Activated T-cell treated with anti-CD3 and anti-CD28 coated beads, Interleukin-2, amount 50 U/mL, for 1 hour (primary cell): ENCODE measurements around the gene USH2A.

Source experiments
- DNase-seq: peaks from one replicate; pipeline ENCODE4 v3.0.0-alpha.2; 2020

USH2A gene

DNA sequence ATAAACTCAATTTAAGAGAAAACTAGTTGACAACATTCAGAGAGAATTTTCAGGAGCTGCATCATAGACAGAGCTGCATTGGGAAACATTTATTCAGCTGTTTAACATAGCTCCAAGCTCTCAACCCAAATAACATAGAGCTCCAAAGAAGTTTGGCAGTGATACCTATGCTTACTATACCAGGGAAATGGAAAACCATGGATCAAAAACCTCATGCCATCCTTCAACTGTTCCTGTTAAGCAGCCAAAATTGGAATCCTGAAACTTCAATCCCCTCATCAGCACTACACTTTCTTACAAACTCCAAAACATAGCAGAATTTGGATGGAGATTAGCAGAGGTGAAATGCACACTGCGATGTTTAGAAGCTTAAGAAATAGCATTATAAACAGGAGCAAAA lies 164.4 kb downstream of the USH2A start:
- no peak for DNase-seq

DNA sequence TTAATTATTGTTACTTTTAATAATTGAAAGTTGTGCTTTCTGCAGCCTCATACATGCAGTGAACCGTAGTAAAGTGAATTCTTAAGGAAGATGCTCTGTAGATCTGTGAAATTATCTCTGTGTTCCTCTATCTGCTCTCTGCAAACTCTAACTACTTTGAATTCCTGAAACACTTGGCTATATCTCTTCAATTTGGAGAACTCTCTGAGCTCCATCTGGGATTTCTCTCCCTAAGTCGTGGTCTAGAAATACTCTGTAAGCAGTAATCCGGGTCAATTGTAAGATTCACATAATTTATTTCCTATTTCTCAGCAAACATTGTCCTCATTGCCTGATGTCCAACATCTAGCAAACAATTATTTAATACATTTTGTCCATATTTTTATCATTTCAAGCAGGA lies 164.9 kb downstream of the USH2A start:
- DNase-seq: no peak

DNA sequence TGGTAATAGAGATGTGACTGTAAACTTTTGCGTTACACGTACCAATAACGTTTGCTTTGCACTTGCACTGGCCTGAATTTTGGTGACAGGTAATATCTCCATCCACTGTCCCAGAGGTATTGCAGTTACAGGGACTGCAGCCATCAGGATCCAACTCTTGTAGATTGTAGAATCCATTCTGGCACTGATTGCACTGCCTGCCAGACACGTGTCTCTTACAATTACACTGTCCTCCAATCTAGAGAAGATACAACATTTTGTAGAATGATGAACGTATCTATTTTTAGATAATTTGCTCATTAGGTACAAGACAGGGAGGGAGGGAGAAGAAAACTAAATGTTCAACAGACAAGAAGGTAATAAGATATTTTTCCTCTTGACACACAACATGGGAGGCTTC lies 172.4 kb downstream of the USH2A start:
- no peak for DNase-seq

DNA sequence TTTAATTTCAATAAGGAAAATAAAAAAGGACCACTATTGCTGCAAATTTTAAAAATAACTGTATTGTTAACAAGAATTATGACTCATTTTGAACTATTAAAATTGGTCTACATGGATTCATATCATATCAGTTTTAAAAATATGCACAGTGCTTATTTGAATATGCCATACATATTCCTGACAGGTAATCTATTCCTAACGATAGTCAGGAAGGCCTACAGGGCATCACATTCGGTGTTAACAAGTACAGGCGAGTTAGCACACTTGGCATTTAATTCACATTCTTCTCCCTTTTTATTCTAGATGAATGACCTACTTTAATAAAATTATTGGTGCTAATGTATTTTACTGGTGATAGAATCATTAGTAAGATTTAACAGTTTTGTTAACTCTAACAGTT lies 174.6 kb downstream of the USH2A start:
- no peak for DNase-seq

DNA sequence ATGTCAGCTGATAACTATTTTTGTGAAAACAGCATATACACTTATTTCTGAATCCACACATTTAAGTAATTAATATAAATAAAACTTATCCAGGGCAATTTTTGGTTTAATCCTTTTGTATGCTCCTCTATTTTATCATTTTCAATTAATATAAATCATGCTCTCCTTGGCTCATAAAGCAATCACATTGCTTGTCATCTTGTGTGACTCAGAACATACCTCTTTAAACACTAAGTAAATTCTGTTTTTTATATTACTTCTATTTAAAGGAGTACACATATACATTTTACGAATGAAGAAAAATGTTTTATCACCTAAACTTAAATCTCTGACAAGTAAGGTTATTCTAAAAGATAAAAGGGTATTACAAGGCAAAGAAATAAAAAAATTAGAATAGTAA lies 175.3 kb downstream of the USH2A start:
- no peak for DNase-seq

DNA sequence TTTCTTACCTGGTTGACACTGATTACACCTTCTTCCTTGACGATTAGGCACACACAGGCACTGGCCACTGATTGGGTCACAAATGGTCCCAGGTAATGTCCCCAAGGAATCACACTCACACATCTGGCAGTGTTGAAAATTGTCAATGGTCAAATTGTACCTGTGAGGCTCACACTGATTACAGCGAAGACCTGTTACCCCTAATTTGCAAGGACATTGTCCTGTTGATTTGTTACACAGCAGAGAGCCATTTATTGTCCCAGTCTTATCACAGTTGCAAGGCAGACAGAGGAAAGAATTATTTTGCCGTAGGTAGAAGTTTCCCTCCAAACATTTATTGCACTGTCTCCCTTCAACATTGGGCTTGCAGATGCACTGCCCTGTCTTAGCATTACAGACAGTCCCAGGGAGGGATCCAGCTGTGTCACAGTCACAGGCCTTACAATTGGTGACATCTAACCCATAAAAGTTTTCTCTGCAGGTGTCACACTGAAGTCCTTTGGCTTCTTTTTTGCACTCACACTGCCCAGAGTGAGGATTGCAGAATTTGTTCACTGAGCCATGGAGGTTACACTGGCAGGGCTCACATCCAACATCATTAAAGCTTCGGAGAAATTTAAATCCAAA lies 176.6 kb downstream of the USH2A start:
- DNase-seq: no peak

DNA sequence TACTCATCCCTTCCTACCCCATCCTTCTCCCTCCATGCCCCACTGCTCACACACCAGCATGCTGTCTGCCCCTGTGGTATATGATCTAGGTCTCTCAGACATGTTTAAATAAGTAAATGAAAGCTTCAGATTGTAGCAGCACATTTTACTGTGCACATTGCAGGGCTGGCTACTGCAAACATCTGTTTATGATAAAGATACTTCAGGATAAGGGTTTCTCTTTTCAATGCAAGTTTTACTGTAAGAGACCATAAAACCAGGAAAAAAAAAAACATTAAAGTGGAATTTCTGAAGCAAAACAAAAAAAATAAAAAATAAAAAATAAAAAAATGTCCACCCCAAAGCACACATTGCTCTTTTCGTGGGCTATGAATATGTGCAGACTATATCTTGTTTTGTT lies 184.4 kb downstream of the USH2A start:
- DNase-seq: no peak

DNA sequence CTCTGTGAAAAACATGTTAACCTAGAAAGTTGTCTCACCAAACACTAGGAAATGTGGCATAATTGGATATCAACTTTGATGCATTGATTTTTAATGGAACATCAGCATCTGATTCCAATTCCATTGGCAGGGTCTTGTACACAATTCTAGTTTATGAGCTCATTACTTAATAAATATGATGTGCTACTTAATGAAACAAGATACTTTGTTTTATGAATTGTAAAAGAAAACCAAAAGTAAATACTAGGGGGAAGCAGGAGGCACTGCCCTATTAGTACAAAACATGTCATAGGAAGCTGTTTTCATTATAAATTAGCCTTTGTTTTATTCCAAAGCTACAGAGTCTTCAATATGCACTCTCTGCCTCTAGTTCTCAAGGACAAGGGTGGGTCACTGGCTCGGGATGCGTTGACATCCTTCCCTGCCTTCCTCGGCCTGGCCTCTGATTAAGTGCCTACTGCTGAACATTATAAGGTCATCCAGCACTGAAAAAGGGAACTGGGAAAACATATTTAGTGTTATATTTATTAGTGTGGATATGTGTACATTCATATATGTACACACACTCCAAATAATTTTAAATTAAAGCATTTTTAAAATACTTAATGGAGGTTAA lies 185.2 kb downstream of the USH2A start:
- no peak for DNase-seq

DNA sequence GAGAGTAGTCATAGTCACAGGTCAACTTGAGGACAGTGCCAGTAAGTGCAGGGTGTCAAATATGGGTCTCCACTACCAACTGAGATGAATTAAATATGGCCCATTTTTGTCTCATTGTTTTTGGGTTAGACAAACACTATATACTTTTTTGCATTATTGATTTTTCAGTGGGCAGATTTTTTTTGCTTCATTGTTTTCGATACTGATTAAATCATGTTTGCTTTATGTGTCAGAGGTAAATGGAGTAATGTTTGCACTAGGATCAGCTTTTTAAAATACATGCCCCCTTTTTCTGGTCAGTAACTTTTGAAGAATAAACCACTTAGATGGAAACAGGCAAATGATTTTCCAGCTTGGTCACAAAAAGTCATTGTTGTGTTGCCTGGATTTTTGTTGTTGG lies 199.0 kb downstream of the USH2A start:
- DNase-seq: no peak

DNA sequence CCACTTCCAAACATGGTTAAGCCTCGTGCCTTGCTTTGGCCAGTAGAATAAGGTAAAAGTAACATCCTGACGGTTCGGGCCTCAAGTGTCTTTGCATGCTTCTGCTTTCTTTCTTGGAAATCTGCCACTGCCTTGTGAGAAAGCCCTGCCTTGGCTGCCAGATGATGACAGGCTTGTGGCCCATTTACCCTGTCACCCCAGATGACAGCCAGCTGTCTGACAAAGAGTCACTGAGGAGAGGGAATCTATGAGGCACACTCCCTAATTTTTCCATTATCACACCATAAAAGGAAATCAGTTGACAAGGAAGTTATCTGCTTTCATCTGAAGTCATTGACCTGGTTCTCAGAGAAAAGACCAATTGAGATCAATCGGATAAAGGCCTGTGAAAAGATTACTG lies 199.8 kb downstream of the USH2A start:
- no peak for DNase-seq

DNA sequence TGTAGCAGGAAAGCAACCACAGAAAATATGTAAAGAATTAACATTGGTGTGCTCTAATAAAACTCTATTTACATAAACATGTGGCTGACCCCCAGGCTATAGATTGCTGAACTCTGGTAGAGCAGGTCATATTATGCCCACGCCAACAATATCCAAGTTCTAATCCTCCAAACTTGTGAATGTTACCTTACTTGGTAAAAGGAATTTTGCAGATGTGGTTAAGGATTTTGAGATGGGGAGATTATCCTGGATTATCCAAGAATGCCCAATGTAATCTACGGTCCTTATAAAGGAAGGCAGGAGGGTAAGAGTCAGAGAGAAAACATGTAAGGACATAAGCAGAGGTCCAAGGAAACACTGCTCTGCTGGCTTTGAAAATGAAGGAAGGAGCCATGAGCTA lies 201.0 kb downstream of the USH2A start:
- DNase-seq: no peak

DNA sequence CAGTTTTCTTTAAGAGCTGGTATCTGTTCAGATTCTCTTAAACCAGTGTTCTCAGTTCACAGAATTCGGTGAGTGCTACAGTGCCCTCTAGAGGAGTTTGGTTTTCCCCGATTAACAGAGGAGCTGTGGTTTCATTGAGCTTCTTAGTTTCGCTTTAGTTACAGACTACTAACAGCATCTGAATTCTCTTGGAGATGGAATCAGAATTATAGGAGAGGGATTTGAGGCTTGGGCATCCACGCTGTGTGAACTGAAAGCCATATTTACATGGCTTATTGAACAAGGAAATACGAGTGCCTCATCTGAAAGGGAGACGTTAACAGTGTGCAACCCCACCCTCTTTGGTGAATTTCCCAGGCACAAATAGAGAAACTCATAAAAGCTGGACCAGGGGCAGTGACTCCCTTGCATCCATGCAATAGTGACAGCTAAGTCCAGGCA lies 202.0 kb downstream of the USH2A start:
- no peak for DNase-seq

DNA sequence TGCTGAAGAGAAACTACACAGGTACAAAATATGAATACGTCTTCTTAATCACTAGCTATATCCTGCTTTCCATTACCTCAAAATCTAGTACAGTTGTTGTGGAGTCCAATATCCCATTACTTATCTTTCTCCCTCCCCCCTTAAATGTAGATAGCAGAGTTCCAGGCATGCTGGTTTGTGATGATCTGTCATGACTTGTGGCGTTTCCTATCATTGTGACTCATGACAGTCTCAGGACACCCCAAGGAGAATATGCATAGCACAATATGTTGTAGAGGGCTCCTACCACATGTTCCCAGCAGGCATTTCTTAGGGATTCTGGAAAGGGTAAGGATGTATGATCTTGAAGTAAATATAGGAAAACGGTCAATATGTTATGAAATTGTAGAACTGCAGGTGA lies 206.9 kb downstream of the USH2A start:
- no peak for DNase-seq

DNA sequence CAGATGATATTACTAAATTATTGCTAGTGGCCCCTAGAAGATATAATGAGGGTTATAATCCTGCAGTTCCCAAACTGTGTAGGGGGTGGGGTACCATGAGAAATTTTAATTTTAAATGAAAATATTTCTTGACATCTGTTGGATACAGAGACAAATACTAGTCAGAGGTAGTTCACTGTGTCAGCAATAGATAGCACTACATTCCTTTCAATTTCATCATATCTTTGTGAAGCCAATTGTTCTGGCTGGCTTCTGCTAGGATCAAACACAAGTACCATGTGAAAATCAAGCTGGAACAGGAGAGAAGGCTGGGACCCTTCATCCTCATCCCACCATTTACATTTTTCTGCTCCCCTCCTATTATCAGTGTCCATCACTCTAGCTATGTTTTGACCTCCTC lies 208.1 kb downstream of the USH2A start:
- no peak for DNase-seq

DNA sequence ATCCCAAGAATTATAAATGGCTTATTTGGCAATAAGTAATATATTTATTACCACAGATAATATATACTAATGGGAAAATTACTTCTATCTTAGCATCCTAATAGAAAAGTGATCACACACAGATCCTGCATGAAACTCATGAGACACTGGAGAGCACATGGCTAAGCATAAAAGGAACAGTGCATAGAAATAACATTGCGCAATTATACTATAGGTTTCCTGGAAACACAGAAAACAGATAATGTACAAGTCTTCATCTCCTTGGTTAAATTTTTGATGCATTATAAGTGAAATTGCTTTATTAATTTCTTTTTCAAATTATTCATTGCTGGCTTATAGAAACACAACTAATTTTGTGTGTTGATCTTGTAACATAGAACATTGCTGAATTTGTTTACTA lies 210.4 kb downstream of the USH2A start:
- DNase-seq: no peak

DNA sequence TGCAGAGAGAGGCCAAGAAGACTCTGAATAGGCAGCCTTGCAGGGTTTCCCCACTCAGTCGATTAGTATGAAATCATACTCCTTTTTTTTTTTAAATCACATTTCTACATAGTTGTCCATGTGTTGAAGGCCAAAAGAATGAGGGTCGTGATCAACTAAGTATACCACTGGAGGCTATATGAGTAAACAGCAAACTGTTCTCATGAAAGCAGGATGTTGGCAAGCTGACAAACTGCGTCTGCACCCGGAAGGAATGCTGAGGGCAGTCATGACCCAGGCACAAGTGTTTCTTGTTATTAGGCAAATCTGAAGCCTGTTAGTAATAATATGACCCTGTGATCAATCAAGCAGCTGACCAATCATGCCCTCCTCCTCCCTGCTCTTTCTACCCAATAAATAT lies 213.2 kb downstream of the USH2A start:
- DNase-seq: no peak

DNA sequence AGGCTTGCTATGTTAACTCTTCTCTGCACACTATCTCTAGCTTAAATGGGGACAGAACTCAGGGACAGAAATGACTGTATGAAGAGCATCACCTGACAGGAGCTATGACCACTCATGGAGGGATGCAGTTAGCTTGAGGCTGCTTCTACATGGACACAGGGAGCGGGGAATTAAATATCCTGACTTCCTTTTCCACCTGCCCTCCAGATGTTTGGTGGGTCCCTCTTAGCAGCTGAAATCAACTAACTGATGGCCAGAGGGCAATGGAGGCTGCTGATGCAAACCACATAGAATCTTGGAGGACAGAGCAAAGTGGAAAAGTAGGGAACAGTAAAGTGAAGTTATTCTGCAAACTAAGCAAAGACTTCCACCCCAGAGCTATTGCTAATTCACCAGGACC lies 214.1 kb downstream of the USH2A start:
- no peak for DNase-seq

DNA sequence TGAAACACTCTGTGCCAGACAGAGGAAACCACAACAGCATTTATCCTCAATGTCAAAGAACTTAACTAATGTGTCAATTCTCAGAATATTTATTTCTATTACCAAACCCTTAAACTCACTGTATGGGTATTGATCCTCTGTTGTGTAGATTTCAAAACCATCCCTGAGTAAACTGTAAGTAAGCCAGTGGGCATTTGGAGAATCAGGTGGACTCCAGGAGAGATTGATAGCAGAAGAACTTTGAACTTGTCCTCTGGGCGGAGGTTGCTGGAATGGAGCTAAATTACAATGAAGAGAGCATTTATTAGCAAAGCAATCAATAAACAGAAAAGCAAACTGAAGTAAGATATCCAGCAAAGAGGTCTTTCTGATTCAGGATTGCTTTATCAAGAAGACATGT lies 216.1 kb downstream of the USH2A start:
- no peak for DNase-seq

DNA sequence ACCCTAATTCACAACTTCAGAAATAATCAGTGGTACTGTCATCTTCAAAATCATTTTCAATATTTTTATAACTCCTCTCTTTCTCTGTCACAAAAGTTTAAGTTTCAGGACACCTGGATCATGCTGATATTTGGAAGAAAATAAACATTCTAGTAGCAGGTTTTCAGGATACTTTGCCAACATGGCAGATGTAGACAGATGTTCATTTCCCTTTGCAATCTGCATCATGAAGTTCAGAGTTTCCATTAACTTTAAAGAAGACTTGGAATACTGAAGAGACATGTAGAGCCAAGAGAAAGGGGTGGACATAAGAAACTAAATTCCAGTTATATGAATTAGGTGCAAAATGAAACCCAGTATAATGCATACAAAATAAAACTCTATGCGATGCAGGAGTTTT lies 218.1 kb downstream of the USH2A start:
- no peak for DNase-seq

DNA sequence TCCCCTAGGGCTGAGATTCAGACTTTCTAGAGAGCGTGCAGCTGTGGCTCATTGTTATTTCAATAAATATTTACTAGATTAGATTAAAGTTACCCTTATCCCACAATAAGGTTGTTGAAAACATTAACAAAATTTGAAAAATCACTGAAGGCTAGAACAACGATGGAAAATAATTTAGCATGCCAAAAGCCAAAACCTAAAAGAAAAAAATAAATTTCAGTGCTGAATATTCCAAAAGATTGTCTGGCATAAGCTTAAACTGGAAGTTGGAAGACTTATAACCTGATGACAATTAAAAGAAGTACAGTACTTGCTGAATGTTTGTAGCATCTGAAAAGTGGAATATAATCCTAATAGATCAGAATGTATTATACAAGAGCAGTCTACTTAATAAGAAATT lies 221.3 kb downstream of the USH2A start:
- DNase-seq: no peak

DNA sequence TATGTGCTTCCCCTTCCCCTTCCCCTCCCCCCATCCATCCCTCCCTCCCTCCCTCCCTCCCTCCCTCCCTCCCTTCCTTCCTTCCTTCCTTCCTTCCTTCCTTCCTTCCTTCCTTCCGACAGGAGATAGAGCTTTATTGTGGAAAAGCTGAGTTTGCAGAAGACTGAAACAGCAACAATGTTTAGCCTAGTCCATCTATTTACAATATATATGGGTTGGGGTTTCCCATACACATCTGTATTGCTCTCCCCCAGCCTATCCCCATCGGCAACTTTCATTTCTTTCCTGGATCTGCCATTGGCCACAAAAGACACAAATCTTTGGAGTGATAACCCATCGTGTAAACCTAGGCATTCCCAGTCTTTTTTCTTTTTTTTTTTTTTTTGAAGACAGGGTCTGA lies 222.3 kb downstream of the USH2A start:
- no peak for DNase-seq

DNA sequence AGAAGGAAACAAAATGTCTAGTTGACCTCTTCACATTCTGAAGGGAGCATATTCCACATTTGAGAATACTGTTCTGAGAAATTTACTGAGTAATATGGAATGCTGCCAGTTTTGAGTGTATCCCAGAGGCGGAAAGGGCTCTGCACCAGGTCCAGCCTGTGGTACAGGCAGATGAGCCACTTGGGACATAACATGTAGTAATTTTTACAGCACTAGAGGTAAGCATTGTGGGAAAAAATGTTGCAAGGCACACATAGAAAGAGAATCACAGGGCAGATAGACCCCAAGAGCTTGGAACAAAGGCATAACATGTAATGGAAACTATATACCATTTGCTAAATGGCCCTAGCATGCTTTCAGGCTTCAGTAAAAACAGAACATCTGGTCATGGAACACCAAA lies 228.5 kb downstream of the USH2A start:
- DNase-seq: no peak

DNA sequence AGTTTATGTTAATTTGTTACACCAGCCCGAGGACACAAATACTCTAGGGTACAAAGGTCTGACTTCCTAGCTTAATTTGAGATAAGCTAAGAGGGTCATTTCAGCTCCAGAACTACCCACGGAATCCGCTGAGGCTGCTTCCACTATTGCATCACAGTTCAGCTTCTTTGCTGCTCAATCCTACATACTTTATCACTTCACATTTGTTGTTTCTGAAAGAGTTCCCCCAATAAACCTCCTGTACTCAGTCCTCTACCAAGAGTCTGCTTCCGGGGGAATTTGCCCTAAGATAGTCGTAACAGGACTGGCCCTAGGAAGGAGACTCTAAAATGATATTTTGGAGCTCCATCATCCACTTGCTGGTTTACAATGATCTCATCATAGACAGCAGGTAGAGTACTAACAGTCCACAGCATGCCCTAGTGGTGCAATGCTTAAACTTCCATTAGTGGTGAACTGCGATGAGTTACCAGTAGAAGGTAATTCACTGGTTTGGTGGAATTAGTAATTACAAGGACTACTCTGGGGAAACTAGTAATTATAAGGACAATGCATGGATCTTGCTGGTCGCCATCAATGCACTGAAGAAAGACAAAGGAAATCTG lies 229.3 kb downstream of the USH2A start:
- DNase-seq: no peak

DNA sequence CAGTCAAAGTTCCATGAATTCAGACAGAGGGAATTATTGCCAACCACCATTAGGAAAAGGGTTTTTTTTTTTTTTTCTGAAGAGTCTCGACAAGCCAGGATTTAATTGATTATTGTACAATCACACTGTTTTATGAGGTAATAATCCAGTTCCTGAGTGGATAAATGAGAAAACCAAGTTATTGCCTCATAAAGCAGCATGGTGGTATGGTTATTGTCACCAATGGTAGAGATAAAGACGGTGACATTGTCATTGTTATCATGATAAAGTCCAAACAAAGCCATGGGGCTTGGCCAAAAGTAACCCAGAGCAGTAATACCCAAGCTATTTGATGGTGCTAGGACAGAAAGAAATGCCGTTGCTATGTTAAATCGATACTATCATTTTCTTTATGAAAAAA lies 232.8 kb downstream of the USH2A start:
- no peak for DNase-seq

DNA sequence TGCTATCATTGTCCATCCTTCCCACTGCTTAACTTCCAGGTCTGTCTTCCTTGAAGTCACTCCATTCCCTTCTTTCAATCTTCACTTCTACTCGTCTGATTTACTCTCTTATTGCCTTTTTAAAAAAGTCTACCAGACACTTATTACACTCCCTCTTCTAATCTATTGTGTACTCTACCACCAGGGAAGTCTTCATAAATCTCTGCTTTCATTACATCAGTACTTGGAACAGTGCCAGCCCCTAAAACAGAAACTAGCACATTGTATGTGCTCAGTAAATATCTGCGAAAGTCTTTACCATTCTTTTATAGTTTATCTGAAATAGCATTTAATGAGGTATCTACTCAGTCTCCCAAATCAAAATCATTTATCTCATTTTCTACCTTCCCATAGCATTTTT lies 236.4 kb downstream of the USH2A start:
- no peak for DNase-seq
